BJ (cell line): ENCODE data around the gene SLC13A1. TPM values are rescaled to one million over a fixed set of nuclear protein-coding genes. Genes with fewer than 3 reads are reported as not detected.

ENCODE experiments used
- CTCF ChIA-PET: fragments of 350-600 bp; formaldehyde crosslinking; extraction: SDS; loops from one replicate; lab custom pipeline; 2021; ENCODE audit warnings: antibody characterized with exemption, inconsistent platforms; lab: Yijun Ruan, JAX
- POLR2A ChIA-PET: fragments of 300-600 bp; sonication (Branson Sonifier 250); formaldehyde crosslinking; extraction: SDS; loops from one replicate; lab custom pipeline; 2021; ENCODE audit warnings: antibody characterized with exemption; lab: Charles Lee
- DNase-seq: peaks from one replicate; pipeline ENCODE4 v3.0.0-alpha.2; 2011; ENCODE audit warnings: low read depth
- H3K27me3 ChIP-seq: 2 replicates; pipeline ENCODE4 v1.6.0; 2011; ENCODE audit warnings: low read length; ENCODE audit not compliant: control insufficient read depth, insufficient read depth
- H3K36me3 ChIP-seq: 2 replicates; pipeline ENCODE4 v1.5.1; 2011; ENCODE audit warnings: low read length; ENCODE audit not compliant: control insufficient read depth, insufficient read depth
- H3K4me3 ChIP-seq: 2 replicates; pipeline ENCODE4 v1.5.1; 2011; ENCODE audit warnings: low read depth, mild to moderate bottlenecking, control low read depth, low read length
- polyA minus RNA-seq: library from RNA; depleted of rRNA, polyadenylated mRNA; stranded (reverse); fragments of >200 nt; gene quantifications from 2 replicates; pipeline ENCODE4 v1.2.3, GENCODE V29; 2011; rRNA and poly(A)+ RNA removed
- polyA plus RNA-seq: library from polyadenylated mRNA; depleted of rRNA; stranded (reverse); fragments of >200 nt; gene quantifications from 2 replicates; pipeline ENCODE4 v1.2.3, GENCODE V29; 2011; rRNA removed
- TF ChIP-seq, protein P1 (sequence below): IDR thresholded peaks from 2 replicates; pipeline ENCODE4 v1.5.1; 2011; ENCODE audit warnings: low read depth, mild to moderate bottlenecking, control low read depth, inconsistent platforms, low read length, moderate library complexity; ENCODE audit not compliant: insufficient read depth

The SLC13A1 gene, protein sequence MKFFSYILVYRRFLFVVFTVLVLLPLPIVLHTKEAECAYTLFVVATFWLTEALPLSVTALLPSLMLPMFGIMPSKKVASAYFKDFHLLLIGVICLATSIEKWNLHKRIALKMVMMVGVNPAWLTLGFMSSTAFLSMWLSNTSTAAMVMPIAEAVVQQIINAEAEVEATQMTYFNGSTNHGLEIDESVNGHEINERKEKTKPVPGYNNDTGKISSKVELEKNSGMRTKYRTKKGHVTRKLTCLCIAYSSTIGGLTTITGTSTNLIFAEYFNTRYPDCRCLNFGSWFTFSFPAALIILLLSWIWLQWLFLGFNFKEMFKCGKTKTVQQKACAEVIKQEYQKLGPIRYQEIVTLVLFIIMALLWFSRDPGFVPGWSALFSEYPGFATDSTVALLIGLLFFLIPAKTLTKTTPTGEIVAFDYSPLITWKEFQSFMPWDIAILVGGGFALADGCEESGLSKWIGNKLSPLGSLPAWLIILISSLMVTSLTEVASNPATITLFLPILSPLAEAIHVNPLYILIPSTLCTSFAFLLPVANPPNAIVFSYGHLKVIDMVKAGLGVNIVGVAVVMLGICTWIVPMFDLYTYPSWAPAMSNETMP
- polyA plus RNA-seq (not detected in 2 replicates), polyA minus RNA-seq (not detected in 2 replicates)

DNA sequence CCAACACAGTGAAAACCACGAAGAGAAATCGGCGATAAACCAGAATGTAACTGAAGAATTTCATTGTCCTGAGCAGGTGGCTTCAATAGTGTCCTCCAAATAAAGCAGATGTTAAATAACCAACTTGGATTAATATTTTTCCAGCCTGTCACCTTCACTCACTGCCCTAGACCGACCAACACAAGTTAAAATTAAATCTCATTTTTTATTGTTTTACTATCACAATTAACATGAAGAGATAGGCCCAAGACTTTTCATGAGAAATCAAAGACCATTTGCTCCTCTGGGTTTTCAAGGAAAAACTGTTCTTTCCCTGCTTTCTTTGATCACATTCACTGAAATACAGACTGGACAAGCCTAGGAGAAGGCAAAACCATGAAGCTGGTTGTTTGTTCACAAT is at the start of gene SLC13A1:
TSS of gene SLC13A1 (minus strand) at position 87 of the 400 bp plus-strand sequence. CDS start at position 64, 23 bp downstream.
- no peak for DNase-seq
- CTCF ChIA-PET, result no interaction called here
- Histone ChIP-seq H3K4me3 (no peak within 1 kb of the TSS), H3K27me3 (no peaks in the 10 kb centered on the region), H3K36me3 (no peaks in the 10 kb centered on the region)
- POLR2A ChIA-PET, result no interaction called here
- TF ChIP-seq, protein P1, sequence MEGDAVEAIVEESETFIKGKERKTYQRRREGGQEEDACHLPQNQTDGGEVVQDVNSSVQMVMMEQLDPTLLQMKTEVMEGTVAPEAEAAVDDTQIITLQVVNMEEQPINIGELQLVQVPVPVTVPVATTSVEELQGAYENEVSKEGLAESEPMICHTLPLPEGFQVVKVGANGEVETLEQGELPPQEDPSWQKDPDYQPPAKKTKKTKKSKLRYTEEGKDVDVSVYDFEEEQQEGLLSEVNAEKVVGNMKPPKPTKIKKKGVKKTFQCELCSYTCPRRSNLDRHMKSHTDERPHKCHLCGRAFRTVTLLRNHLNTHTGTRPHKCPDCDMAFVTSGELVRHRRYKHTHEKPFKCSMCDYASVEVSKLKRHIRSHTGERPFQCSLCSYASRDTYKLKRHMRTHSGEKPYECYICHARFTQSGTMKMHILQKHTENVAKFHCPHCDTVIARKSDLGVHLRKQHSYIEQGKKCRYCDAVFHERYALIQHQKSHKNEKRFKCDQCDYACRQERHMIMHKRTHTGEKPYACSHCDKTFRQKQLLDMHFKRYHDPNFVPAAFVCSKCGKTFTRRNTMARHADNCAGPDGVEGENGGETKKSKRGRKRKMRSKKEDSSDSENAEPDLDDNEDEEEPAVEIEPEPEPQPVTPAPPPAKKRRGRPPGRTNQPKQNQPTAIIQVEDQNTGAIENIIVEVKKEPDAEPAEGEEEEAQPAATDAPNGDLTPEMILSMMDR, result no peak

DNA sequence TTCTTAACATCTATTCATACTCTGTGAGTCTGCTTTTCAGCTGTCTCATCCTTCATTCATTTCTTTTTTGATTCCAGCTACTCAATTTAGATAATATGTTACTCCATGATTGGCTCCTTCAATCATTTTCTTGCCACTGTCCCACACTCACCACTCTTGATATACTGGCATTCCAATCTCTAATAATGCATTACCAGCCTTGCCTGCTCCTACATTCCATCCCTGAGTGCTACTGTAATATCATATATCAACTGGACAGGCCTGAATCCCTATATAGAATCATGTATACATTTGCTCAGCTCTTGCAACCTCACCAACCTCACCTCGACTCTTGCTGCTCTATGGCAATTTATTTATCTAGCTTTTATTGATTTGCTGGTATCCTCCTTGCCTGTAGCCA is 45.0 kb upstream of the SLC13A1 start:
- POLR2A ChIA-PET, result no interaction called here
- no peak for DNase-seq
- CTCF ChIA-PET, result no interaction called here
- Histone ChIP-seq H3K27me3 (no peaks in the 10 kb centered on the region), H3K4me3 (no peak overlapping the region), H3K36me3 (no peaks in the 10 kb centered on the region)
- TF ChIP-seq, protein P1, result no peak

DNA sequence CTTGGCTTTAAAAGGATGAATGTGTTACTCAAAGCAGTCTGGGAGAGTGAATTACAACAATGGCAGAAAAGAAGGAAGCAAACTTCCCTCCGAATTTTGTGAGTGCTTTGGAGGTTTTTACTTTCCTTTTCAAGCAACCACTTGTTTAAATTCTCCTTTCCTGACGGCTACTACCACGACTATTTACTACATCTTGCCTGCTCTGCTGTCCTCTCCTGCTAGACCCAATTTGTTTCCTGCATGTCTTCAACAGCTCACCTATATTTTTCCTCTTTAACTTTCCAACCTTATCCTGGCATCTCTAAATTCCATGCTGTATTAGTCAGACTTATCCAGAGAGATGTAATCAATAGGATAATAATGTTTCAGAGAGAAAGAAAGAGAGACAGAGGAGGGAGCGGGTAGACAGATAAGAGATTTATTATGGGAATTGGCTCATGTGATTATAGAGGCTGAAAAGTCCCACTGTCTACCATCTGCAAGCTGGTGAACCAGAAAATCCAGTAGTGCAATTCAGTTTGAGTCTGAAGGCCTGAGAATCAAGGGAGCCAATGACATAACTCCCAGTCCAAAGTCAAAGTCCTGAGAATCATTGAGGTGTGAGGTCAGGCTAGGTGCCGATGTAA is 42.8 kb upstream of the SLC13A1 start:
- POLR2A ChIA-PET, result no interaction called here
- CTCF ChIA-PET, result no interaction called here
- Histone ChIP-seq H3K4me3 (no peak overlapping the region), H3K36me3 (no peaks in the 10 kb centered on the region), H3K27me3 (no peaks in the 10 kb centered on the region)
- DNase-seq, result no peak
- TF ChIP-seq, protein P1, result no peak

DNA sequence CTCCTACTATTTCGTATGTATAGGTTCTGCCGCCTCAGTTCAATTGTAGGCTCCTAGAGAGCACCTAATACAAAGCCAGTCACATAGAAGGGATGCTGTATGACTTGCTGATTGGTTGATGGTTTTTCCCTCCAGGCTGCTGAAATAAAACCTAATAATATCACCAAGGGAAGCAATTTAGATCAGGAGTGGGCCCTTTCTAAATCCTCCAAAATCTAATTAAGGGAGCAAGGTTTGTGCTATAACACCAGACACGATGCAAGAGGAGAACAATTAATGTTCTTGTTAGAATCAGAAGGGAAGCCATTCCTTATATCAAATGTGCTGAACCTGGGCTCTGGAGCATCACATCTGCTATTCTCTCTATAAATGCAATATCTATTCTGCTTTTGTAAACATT is 42.0 kb upstream of the SLC13A1 start:
- POLR2A ChIA-PET, result no interaction called here
- TF ChIP-seq, protein P1, result no peak
- CTCF ChIA-PET, result no interaction called here
- Histone ChIP-seq H3K27me3 (no peaks in the 10 kb centered on the region), H3K36me3 (no peaks in the 10 kb centered on the region), H3K4me3 (no peak overlapping the region)
- DNase-seq, result no peak
